HepG2 (cell line): ENCODE measurements around the gene CCDC88B. TPM values are rescaled to one million over a fixed set of nuclear protein-coding genes. Genes with fewer than 3 reads are reported as not detected.

ENCODE experiments used
- FOXP1 ChIP-seq, 2 experiments: fragments of 450-650 bp in 1 of 2; IDR thresholded peaks; 2 replicates each; pipeline ENCODE4 v1.6.1; 2017 to 2018; ENCODE audit warnings: antibody characterized with exemption in 1 of 2
- KLF16 ChIP-seq, 2 experiments: sonication (generic) in 1 of 2; formaldehyde crosslinking in 1 of 2; IDR thresholded peaks; 2 replicates each; pipeline versions ENCODE4 v1.6.1 to v1.8.0; 2016 to 2023; ENCODE audit warnings: missing genetic modification reagents in 2 of 2, missing compliant biosample characterization in 1 of 2
- MAZ ChIP-seq, 2 experiments: sonication (generic) in 1 of 2; formaldehyde crosslinking in 1 of 2; IDR thresholded peaks; 2 replicates each; pipeline versions ENCODE4 v1.5.0 to v1.6.1; 2012 to 2020; ENCODE audit warnings: low read depth in 2 of 2, mild to moderate bottlenecking in 2 of 2, borderline replicate concordance in 1 of 2, improper control_type of control experiment in 1 of 2, low read length in 1 of 2, missing genetic modification reagents in 1 of 2, moderate library complexity in 1 of 2
- MIXL1 ChIP-seq: IDR thresholded peaks from 2 replicates; pipeline ENCODE4 v1.6.1; 2016
- PAF1 ChIP-seq: IDR thresholded peaks from 2 replicates; pipeline ENCODE4 v1.6.1; 2016; ENCODE audit warnings: missing genetic modification reagents, missing compliant biosample characterization
- SNAPC4 ChIP-seq: sonication (generic); formaldehyde crosslinking; IDR thresholded peaks from 2 replicates; pipeline ENCODE4 v1.4.0; 2020; ENCODE audit warnings: mild to moderate bottlenecking, missing genetic modification reagents
- TCF7 ChIP-seq: sonication (generic); IDR thresholded peaks from 2 replicates; pipeline ENCODE4 v1.6.1; 2016; ENCODE audit warnings: antibody characterized with exemption, low read depth
- XBP1 ChIP-seq: sonication (generic); formaldehyde crosslinking; IDR thresholded peaks from 2 replicates; pipeline ENCODE4 v1.5.0; 2020; ENCODE audit warnings: missing genetic modification reagents
- ZNF142 ChIP-seq: sonication (generic); formaldehyde crosslinking; IDR thresholded peaks from 2 replicates; pipeline ENCODE4 v1.4.0; 2020; ENCODE audit warnings: missing genetic modification reagents
- ZNF550 ChIP-seq: sonication (generic); formaldehyde crosslinking; IDR thresholded peaks from 2 replicates; pipeline ENCODE4 v1.4.0; 2020; ENCODE audit warnings: mild to moderate bottlenecking, missing genetic modification reagents, borderline replicate concordance
- ZNF563 ChIP-seq: sonication (generic); formaldehyde crosslinking; IDR thresholded peaks from 2 replicates; pipeline ENCODE4 v1.8.0; 2022; ENCODE audit warnings: mild to moderate bottlenecking, moderate library complexity, missing genetic modification reagents
- ZNF619 ChIP-seq: sonication (generic); formaldehyde crosslinking; IDR thresholded peaks from 2 replicates; pipeline ENCODE4 v1.4.0; 2020; ENCODE audit warnings: mild to moderate bottlenecking, missing genetic modification reagents
- ZNF709 ChIP-seq: sonication (generic); formaldehyde crosslinking; IDR thresholded peaks from 2 replicates; pipeline ENCODE4 v1.5.0; 2020; ENCODE audit warnings: mild to moderate bottlenecking, missing genetic modification reagents
- polyA plus RNA-seq, 8 experiments: library from polyadenylated mRNA; depleted of rRNA in 3 of 8; stranded (reverse) in 7 of 8; unstranded in 1 of 8; fragments of >200 nt; fragmentation: Illumina TruSeq in 4 of 8; extraction: Trizol in 4 of 8; gene quantifications; 2 replicates each; pipeline versions ENCODE4 v1.2.1 to v1.2.3, GENCODE V29; 2011 to 2016; ENCODE audit warnings: low read depth in 4 of 8, missing spikeins in 1 of 8, mixed read lengths in 1 of 8; ENCODE audit not compliant: insufficient read depth in 1 of 8
- total RNA-seq, 5 experiments: library from RNA; depleted of rRNA; stranded (reverse); fragments of >200 nt; fragmentation: Illumina TruSeq; extraction: Trizol; gene quantifications; 2 replicates each; pipeline ENCODE4 v1.2.3, GENCODE V29; 2016; ENCODE audit warnings: low read depth in 1 of 5
- TF ChIP-seq, protein P1 (sequence below): sonication (generic); formaldehyde crosslinking; conservative IDR thresholded peaks from 2 replicates; pipeline ENCODE4 v1.8.1; 2023; ENCODE audit warnings: missing genetic modification reagents
- TF ChIP-seq, protein P2 (sequence below): IDR thresholded peaks from 2 replicates; pipeline ENCODE4 v1.6.1; 2018; ENCODE audit warnings: missing genetic modification reagents

Gene CCDC88B
- total and polyA plus RNA-seq, 2 of the 13 experiments (the other 11 are each of a cell fraction or from before 2014, with no cell fraction given): 3.6 to 4.8 TPM

DNA sequence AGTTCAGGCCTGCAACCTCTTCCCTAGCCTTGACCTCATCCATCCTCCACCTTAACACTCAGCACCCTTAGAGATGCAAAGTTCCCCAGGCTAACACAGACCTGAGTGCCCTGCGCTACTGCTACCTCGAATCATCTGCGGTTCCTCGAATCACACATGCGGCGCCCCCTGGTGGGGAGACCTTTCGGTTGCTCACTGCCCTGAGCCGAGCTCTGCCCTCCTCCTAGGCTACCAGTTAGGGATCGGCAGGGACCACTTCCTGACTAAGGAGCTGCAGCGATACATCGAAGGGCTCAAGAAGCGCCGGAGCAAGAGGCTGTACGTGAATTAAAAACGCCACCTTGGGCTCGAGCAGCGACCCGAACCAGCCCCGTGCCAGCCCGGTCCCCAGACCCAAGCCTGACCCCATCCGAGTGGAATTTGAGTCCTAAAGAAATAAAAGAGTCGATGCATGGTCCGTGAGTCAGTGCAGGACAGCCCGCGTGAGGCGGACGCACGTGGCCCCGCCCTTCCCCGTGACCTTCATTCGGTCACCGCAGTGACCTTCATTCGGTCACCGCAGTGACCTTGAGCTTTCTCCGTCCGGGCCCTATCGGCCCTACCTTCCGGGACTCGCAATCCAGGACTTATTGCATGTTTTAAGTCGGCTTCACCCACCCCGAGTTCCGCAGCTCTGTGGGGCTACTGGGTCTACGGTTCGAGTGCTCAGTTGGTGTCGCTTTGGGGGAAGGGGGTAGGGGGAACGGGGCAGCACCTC lies 35.5 kb upstream of the CCDC88B start (continued):
- TF ChIP-seq MAZ (IDR thresholded peaks at IDR 0.05; ENCODE audit: borderline replicate concordance, low read depth, low read length) (no peak), MAZ (CRISPR knock-in tag; IDR thresholded peaks at IDR 0.05; ENCODE audit: low read depth) (0 out of 2 replicates have a peak, but pooled peaks have one; percentile 12), SNAPC4 (CRISPR knock-in tag) (no peak), FOXP1 (IDR thresholded peaks at IDR 0.05) (no peak), FOXP1 (CRISPR knock-in tag; IDR thresholded peaks at IDR 0.05) (no peak), ZNF709 (CRISPR knock-in tag) (peak; percentile 49; the same call in 1 of the 2 replicates), ZNF619 (no peak), ZNF142 (peak; percentile 74), PAF1 (CRISPR knock-in tag) (0 out of 2 replicates have a peak, but pooled peaks have one; percentile 41), KLF16 (CRISPR knock-in tag; IDR thresholded peaks at IDR 0.05) (peak in 1 of 2 experiments; percentile 42; a peak in 1 of 4 replicates), MIXL1 (CRISPR knock-in tag) (no peak), ZNF550 (CRISPR knock-in tag) (no peak), TCF7 (no peak), ZNF563 (CRISPR knock-in tag) (no peak; the same call in 1 of the 2 replicates), XBP1 (CRISPR knock-in tag) (no peak)
- TF ChIP-seq, protein P1, sequence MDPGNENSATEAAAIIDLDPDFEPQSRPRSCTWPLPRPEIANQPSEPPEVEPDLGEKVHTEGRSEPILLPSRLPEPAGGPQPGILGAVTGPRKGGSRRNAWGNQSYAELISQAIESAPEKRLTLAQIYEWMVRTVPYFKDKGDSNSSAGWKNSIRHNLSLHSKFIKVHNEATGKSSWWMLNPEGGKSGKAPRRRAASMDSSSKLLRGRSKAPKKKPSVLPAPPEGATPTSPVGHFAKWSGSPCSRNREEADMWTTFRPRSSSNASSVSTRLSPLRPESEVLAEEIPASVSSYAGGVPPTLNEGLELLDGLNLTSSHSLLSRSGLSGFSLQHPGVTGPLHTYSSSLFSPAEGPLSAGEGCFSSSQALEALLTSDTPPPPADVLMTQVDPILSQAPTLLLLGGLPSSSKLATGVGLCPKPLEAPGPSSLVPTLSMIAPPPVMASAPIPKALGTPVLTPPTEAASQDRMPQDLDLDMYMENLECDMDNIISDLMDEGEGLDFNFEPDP (CRISPR knock-in tag): no peak
- TF ChIP-seq, protein P2, sequence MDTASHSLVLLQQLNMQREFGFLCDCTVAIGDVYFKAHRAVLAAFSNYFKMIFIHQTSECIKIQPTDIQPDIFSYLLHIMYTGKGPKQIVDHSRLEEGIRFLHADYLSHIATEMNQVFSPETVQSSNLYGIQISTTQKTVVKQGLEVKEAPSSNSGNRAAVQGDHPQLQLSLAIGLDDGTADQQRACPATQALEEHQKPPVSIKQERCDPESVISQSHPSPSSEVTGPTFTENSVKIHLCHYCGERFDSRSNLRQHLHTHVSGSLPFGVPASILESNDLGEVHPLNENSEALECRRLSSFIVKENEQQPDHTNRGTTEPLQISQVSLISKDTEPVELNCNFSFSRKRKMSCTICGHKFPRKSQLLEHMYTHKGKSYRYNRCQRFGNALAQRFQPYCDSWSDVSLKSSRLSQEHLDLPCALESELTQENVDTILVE (CRISPR knock-in tag): no peak
